ENCODE results near the gene WWC2. TPM values are rescaled to one million over a fixed set of nuclear protein-coding genes. Genes with fewer than 3 reads are reported as not detected.

The WWC2 gene
- total RNA-seq, 4 donors from 2014 or later, result 24.3 to 50.7 (median 41.8) TPM

DNA sequence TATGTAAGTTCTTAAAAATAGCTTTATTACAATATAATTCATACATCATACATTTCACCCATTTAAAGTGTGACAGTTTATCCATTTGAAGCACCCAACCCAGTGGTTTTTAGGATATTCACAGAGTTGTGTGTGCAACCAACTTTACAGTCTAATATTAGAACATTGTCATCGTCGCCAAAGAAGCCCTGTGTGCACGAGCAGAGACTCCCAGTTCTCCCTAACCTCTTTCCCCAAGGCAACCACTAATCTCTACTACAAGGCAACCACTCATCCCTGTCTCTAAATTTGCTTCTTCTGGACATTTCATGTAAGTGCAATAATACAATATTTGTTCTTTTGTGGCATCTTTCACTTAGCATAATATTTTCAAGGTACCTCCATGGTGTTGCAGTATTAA, 173.3 kb downstream of the WWC2 start:
- TF ChIP-seq CTCF (IDR thresholded peaks at IDR 0.05; ENCODE audit: low read depth), result no peak

DNA sequence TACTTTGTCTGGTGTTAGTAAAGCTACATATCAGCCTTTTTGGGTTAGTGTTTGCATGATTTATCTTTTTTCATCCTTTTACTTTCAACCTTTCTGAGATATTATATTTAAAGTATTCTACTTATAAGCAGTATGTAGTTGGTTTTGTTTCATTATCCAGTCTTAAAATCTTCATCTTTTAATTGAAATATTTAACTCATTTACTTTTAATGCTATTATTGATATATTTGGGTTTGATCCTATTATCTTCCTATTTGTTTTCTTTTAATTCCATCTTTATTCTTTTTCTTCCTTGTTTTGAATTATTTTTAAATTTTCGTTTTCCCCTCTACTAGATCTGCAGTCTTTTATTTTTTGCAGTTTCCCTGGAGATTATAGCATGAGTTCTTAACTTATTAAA, 177.0 kb downstream of the WWC2 start:
- TF ChIP-seq CTCF (IDR thresholded peaks at IDR 0.05; ENCODE audit: low read depth), result no peak

- no peak for TF ChIP-seq CTCF (IDR thresholded peaks at IDR 0.05; ENCODE audit: low read depth)
These were observed 185.3 kb downstream of the WWC2 start for GRCh38 chr4:183284258-183284785.

- no peak for TF ChIP-seq CTCF (IDR thresholded peaks at IDR 0.05; ENCODE audit: low read depth)
These were observed 185.9 kb downstream of the WWC2 start for GRCh38 chr4:183284965-183285364.

DNA sequence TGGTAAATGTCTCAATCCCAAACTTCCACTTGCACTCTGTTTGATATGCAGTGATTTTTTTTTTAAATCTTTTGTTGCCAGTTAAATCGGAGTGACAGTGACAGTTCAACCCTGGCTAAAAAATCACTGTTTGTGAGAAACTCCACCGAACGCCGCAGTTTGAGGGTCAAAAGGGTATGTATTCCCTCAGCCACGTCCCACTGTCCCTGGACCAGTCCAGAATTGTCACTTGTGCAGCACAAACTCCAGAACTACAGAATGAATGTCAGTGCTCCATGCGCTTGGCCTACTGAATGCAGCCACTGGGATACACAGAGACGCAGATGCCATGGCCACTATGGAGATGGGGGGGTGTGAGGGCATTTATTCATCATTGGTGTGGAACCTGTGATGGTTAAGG, 186.8 kb downstream of the WWC2 start:
- no peak for TF ChIP-seq CTCF (IDR thresholded peaks at IDR 0.05; ENCODE audit: low read depth)

DNA sequence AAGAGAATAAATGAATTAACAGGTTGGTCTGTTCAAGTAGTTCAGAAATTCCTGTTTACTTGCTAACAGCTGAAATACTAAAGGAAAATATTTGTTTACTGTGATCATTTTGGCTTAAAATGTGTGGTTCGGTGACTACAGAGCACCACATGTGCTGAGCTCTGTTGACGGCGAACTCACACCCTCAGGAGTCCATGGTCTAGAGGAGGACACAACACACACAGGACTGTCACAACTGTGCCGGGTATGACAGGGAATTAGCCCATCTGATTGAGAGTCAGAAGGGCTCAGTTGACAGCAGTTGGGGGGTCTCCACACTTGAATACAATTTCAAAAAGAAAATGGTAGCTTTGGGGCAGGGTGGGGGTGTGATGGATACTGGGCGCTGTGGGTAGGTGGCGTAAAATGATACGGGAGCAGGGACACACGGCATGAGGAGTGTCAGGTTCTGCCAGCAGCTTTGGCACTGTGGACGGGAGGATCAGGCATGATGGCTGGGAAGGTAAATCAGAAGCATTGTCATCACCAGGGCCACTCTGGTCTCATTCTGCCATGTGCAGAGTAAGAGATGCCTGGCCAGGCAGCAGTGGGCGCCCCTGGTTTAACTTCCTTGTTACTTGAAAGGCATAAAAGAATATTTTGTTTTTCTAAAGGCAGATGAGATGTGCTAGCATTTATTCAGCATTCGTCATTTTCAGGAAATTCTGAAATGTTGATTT, 187.7 kb downstream of the WWC2 start:
- no peak for TF ChIP-seq CTCF (IDR thresholded peaks at IDR 0.05; ENCODE audit: low read depth)

DNA sequence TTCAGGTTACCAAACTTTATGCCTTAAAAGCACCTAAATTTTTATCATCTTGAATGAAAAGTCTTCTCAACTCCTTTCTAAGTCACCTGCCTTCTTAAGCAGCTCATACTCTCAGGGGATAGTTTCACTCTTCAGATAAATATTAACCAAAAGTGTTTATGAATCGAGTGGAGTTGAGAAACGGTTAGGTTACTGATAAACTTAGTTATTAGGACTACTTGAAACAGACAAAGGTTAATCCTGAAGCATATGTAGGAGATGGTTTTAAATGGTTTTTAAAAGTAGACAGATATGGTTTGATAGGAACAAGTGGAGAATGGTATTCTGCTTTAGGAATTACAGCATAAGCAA, 188.2 kb downstream of the WWC2 start:
- no peak for TF ChIP-seq CTCF (IDR thresholded peaks at IDR 0.05; ENCODE audit: low read depth)

Data from subcutaneous adipose tissue (tissue), 4 donors.